Duodenal mucosa (tissue), 2 donors: ENCODE data around the gene NPAS3.

ENCODE experiments used
- H3K27ac ChIP-seq: one replicate; pipeline ENCODE4 v1.7.0; 2013; ENCODE audit warnings: low read depth, low read length
- H3K27me3 ChIP-seq, 2 donors: one replicate each; pipeline ENCODE4 v1.7.0; 2013; ENCODE audit warnings: low read length in 2 of 2, control low read depth in 1 of 2; ENCODE audit not compliant: insufficient read depth in 2 of 2, control insufficient read depth in 1 of 2
- H3K36me3 ChIP-seq, 2 donors: one replicate each; pipeline ENCODE4 v1.7.0; 2013; ENCODE audit warnings: low read length in 2 of 2, control low read depth in 1 of 2; ENCODE audit not compliant: insufficient read depth in 2 of 2, control insufficient read depth in 1 of 2
- H3K4me1 ChIP-seq, 2 donors: one replicate each; pipeline ENCODE4 v1.7.0; 2013; ENCODE audit warnings: low read length in 2 of 2, control low read depth in 1 of 2; ENCODE audit not compliant: insufficient read depth in 2 of 2, control insufficient read depth in 1 of 2
- H3K4me3 ChIP-seq, 2 donors: one replicate each; pipeline ENCODE4 v1.7.0; 2013; ENCODE audit warnings: low read length in 2 of 2, low read depth in 1 of 2
- H3K9ac ChIP-seq, 2 donors: one replicate each; pipeline ENCODE4 v1.7.0; 2013; ENCODE audit warnings: low read length in 2 of 2, low read depth in 1 of 2
- H3K9me3 ChIP-seq, 2 donors: one replicate each; pipeline ENCODE4 v1.7.0; 2013; ENCODE audit warnings: low read length in 2 of 2, control low read depth in 1 of 2; ENCODE audit not compliant: control insufficient read depth in 1 of 2

The NPAS3 gene

GRCh38 chr14:33812181-33812580, 873.5 kb downstream of the NPAS3 start:
- Histone ChIP-seq H3K9me3 (no peaks in the 10 kb centered on the region), H3K27me3 (peaks cover 0 to 7% of the 10 kb centered on the region in 2 donors), H3K36me3 (no peaks in the 10 kb centered on the region), H3K4me1 (no peaks in the 10 kb centered on the region), H3K4me3 (no peak overlapping the region), H3K27ac (no peak overlapping the region), H3K9ac (no peak overlapping the region)

GRCh38 chr14:33812601-33813000, 873.9 kb downstream of the NPAS3 start:
- Histone ChIP-seq H3K4me1 (no peaks in the 10 kb centered on the region), H3K27ac (no peak overlapping the region), H3K9me3 (no peaks in the 10 kb centered on the region), H3K4me3 (no peak overlapping the region), H3K9ac (no peak overlapping the region), H3K36me3 (no peaks in the 10 kb centered on the region), H3K27me3 (peaks cover 0 to 7% of the 10 kb centered on the region in 2 donors)

- no peaks in the 10 kb centered on the region for H3K36me3 ChIP-seq
Observed at GRCh38 chr14:33814010-33814409, 875.3 kb downstream of the NPAS3 start.

GRCh38 chr14:33833706-33834465, 895.2 kb downstream of the NPAS3 start:
- Histone ChIP-seq H3K27ac (no peak overlapping the region), H3K36me3 (no peaks in the 10 kb centered on the region), H3K4me3 (no peak overlapping the region)

More at GRCh38 chr14:33814010-33814409, 875.3 kb downstream of the NPAS3 start:
- Histone ChIP-seq H3K27me3 (peaks cover 0 to 7% of the 10 kb centered on the region in 2 donors), H3K9ac (no peak overlapping the region), H3K27ac (no peak overlapping the region), H3K9me3 (no peaks in the 10 kb centered on the region), H3K4me1 (no peaks in the 10 kb centered on the region), H3K4me3 (no peak overlapping the region)

GRCh38 chr14:33834466-33835260, 896.0 kb downstream of the NPAS3 start:
- Histone ChIP-seq H3K27ac (no peak overlapping the region), H3K36me3 (no peaks in the 10 kb centered on the region), H3K9me3 (no peaks in the 10 kb centered on the region), H3K4me3 (no peak overlapping the region), H3K27me3 (no peaks in the 10 kb centered on the region), H3K9ac (no peak overlapping the region), H3K4me1 (peaks cover 4 to 6% of the 10 kb centered on the region in 2 donors)

More at GRCh38 chr14:33833706-33834465, 895.2 kb downstream of the NPAS3 start:
- Histone ChIP-seq H3K9ac (no peak overlapping the region), H3K27me3 (no peaks in the 10 kb centered on the region), H3K9me3 (no peaks in the 10 kb centered on the region), H3K4me1 (peaks cover 4 to 6% of the 10 kb centered on the region in 2 donors)

- H3K9me3 ChIP-seq = no peaks in the 10 kb centered on the region
Observed at GRCh38 chr14:33835261-33835655, 896.6 kb downstream of the NPAS3 start.

GRCh38 chr14:33835677-33836076, 897.0 kb downstream of the NPAS3 start:
- no peak overlapping the region for H3K4me3 ChIP-seq
- no peak overlapping the region for H3K9ac ChIP-seq
- H3K27me3 ChIP-seq = no peaks in the 10 kb centered on the region
- H3K36me3 ChIP-seq = no peaks in the 10 kb centered on the region
- H3K27ac ChIP-seq = no peak overlapping the region
- H3K9me3 ChIP-seq = no peaks in the 10 kb centered on the region
- H3K4me1 ChIP-seq = peaks cover 4 to 6% of the 10 kb centered on the region in 2 donors

More at GRCh38 chr14:33835261-33835655, 896.6 kb downstream of the NPAS3 start:
- Histone ChIP-seq H3K4me1 (peaks cover 4 to 6% of the 10 kb centered on the region in 2 donors), H3K4me3 (no peak overlapping the region), H3K27ac (no peak overlapping the region), H3K27me3 (no peaks in the 10 kb centered on the region), H3K36me3 (no peaks in the 10 kb centered on the region), H3K9ac (no peak overlapping the region)

- Histone ChIP-seq H3K27ac (no peak overlapping the region), H3K4me3 (no peak overlapping the region), H3K27me3 (no peaks in the 10 kb centered on the region), H3K9ac (no peak overlapping the region), H3K9me3 (no peaks in the 10 kb centered on the region), H3K36me3 (no peaks in the 10 kb centered on the region), H3K4me1 (peaks cover 4 to 6% of the 10 kb centered on the region in 2 donors)
Observed at GRCh38 chr14:33836203-33836899, 897.7 kb downstream of the NPAS3 start.

- Histone ChIP-seq H3K4me3 (no peak overlapping the region), H3K4me1 (peaks cover 4 to 6% of the 10 kb centered on the region in 2 donors), H3K27me3 (no peaks in the 10 kb centered on the region), H3K9ac (no peak overlapping the region), H3K9me3 (no peaks in the 10 kb centered on the region), H3K27ac (no peak overlapping the region), H3K36me3 (no peaks in the 10 kb centered on the region)
Observed at GRCh38 chr14:33836900-33837577, 898.4 kb downstream of the NPAS3 start.
